HEK293 (cell line): ENCODE data around the gene PSAPL1.

Experiments
- CTCF ChIA-PET: fragments of 350-600 bp; formaldehyde crosslinking; extraction: SDS; loops from one replicate; lab custom pipeline; 2021; ENCODE audit warnings: antibody characterized with exemption; lab: Yijun Ruan, JAX
- POLR2A ChIA-PET: fragments of 300-600 bp; formaldehyde crosslinking; extraction: SDS; loops from one replicate; lab custom pipeline; 2020; ENCODE audit warnings: antibody characterized with exemption, inconsistent platforms; lab: Yijun Ruan, JAX
- H3K27ac ChIP-seq: fragments of 200-500 bp; sonication (Bioruptor generic); 2 replicates; pipeline ENCODE4 v1.5.1; 2014; ENCODE audit warnings: low read depth, low read length, control low read depth, inconsistent platforms; ENCODE audit errors: extremely low read depth
- H3K36me3 ChIP-seq, 2 experiments: fragments of 200-500 bp in 1 of 2; sonication (Bioruptor generic) in 1 of 2; 1 replicate in 1 of 2; 2 replicates in 1 of 2; pipeline ENCODE4 v1.5.1; 2014 to 2017; ENCODE audit warnings: inconsistent platforms in 2 of 2, low read length in 2 of 2; ENCODE audit not compliant: control insufficient read depth in 2 of 2, insufficient read depth in 1 of 2
- H3K4me1 ChIP-seq: fragments of 200-500 bp; sonication (Bioruptor generic); 2 replicates; pipeline ENCODE4 v1.5.1; 2014; ENCODE audit warnings: mild to moderate bottlenecking, low read length, inconsistent platforms; ENCODE audit not compliant: control insufficient read depth, insufficient read depth
- H3K4me3 ChIP-seq: 2 replicates; pipeline ENCODE4 v1.5.1; 2011; ENCODE audit warnings: low read depth, mild to moderate bottlenecking, control low read depth, low read length, moderate library complexity
- H3K9me3 ChIP-seq: fragments of 200-500 bp; sonication (Bioruptor generic); 2 replicates; pipeline ENCODE4 v1.5.1; 2014; ENCODE audit warnings: low read depth, low read length, inconsistent platforms; ENCODE audit not compliant: control insufficient read depth, insufficient read depth
- GFI1B ChIP-seq: fragments of 450-650 bp; formaldehyde crosslinking; IDR thresholded peaks from 2 replicates; pipeline ENCODE4 v1.5.1; 2016; ENCODE audit warnings: missing biosample characterization, missing genetic modification characterization
- MEIS1 ChIP-seq: sonication (generic); formaldehyde crosslinking; IDR thresholded peaks from 2 replicates; pipeline ENCODE4 v1.8.1; 2022; ENCODE audit warnings: missing genetic modification reagents, mild to moderate bottlenecking, borderline replicate concordance
- PRDM10 ChIP-seq: fragments of 450-650 bp; formaldehyde crosslinking; IDR thresholded peaks from 2 replicates; pipeline ENCODE4 v1.5.1; 2016; ENCODE audit warnings: missing biosample characterization, missing genetic modification characterization
- PRDM6 ChIP-seq: fragments of 450-650 bp; formaldehyde crosslinking; IDR thresholded peaks from 2 replicates; pipeline ENCODE4 v1.5.1; 2017; ENCODE audit warnings: missing biosample characterization, missing genetic modification characterization
- SCRT1 ChIP-seq: fragments of 450-650 bp; formaldehyde crosslinking; IDR thresholded peaks from 2 replicates; pipeline ENCODE4 v1.5.1; 2016; ENCODE audit warnings: missing biosample characterization, missing genetic modification characterization, borderline replicate concordance
- SCRT2 ChIP-seq: fragments of 450-650 bp; formaldehyde crosslinking; IDR thresholded peaks from 2 replicates; pipeline ENCODE4 v1.5.1; 2016; ENCODE audit warnings: missing biosample characterization, missing genetic modification characterization
- SP7 ChIP-seq: fragments of 450-650 bp; formaldehyde crosslinking; IDR thresholded peaks from 2 replicates; pipeline ENCODE4 v1.5.1; 2016; ENCODE audit warnings: missing biosample characterization, missing genetic modification characterization
- TCF7L2 ChIP-seq: IDR thresholded peaks from 2 replicates; pipeline ENCODE4 v1.6.1; 2011; ENCODE audit warnings: low read depth, mild to moderate bottlenecking, inconsistent platforms, low read length, moderate library complexity, borderline replicate concordance
- TSHZ1 ChIP-seq: fragments of 450-650 bp; formaldehyde crosslinking; IDR thresholded peaks from 2 replicates; pipeline ENCODE4 v1.5.1; 2016; ENCODE audit warnings: missing biosample characterization, missing genetic modification characterization, borderline replicate concordance
- YY2 ChIP-seq: fragments of 450-650 bp; formaldehyde crosslinking; IDR thresholded peaks from 2 replicates; pipeline ENCODE4 v1.5.1; 2016; ENCODE audit warnings: missing biosample characterization, missing genetic modification characterization
- ZBTB21 ChIP-seq: fragments of 450-650 bp; formaldehyde crosslinking; IDR thresholded peaks from 2 replicates; pipeline ENCODE4 v1.5.1; 2017; ENCODE audit warnings: missing biosample characterization, missing genetic modification characterization
- ZNF223 ChIP-seq: fragments of 450-650 bp; formaldehyde crosslinking; IDR thresholded peaks from 2 replicates; pipeline ENCODE4 v1.5.1; 2016; ENCODE audit warnings: missing biosample characterization, missing genetic modification characterization
- ZNF23 ChIP-seq: fragments of 450-650 bp; formaldehyde crosslinking; IDR thresholded peaks from 2 replicates; pipeline ENCODE4 v1.5.1; 2016; ENCODE audit warnings: missing biosample characterization, missing genetic modification characterization, borderline replicate concordance
- ZNF24 ChIP-seq: fragments of 450-650 bp; formaldehyde crosslinking; IDR thresholded peaks from 2 replicates; pipeline ENCODE4 v1.5.1; 2016; ENCODE audit warnings: missing biosample characterization, missing genetic modification characterization
- ZNF311 ChIP-seq: fragments of 450-650 bp; formaldehyde crosslinking; IDR thresholded peaks from 2 replicates; pipeline ENCODE4 v1.5.1; 2017; ENCODE audit warnings: missing biosample characterization, missing genetic modification characterization, borderline replicate concordance
- ZNF324 ChIP-seq: fragments of 450-650 bp; formaldehyde crosslinking; IDR thresholded peaks from 2 replicates; pipeline ENCODE4 v1.5.1; 2016; ENCODE audit warnings: missing biosample characterization, missing genetic modification characterization
- ZNF335 ChIP-seq: fragments of 450-650 bp; formaldehyde crosslinking; conservative IDR thresholded peaks from 2 replicates; pipeline ENCODE4 v1.5.1; 2016; ENCODE audit warnings: missing biosample characterization, missing genetic modification characterization
- ZNF366 ChIP-seq: fragments of 450-650 bp; formaldehyde crosslinking; conservative IDR thresholded peaks from 2 replicates; pipeline ENCODE4 v1.5.1; 2016; ENCODE audit warnings: missing biosample characterization, missing genetic modification characterization
- ZNF513 ChIP-seq: fragments of 450-650 bp; IDR thresholded peaks from 2 replicates; pipeline ENCODE4 v1.5.1; 2018; ENCODE audit warnings: missing biosample characterization, missing genetic modification characterization
- ZNF571 ChIP-seq: fragments of 450-650 bp; formaldehyde crosslinking; IDR thresholded peaks from 2 replicates; pipeline ENCODE4 v1.5.0; 2017; ENCODE audit warnings: missing biosample characterization, missing genetic modification characterization
- ZNF621 ChIP-seq: fragments of 450-650 bp; formaldehyde crosslinking; IDR thresholded peaks from 2 replicates; pipeline ENCODE4 v1.5.1; 2017; ENCODE audit warnings: missing biosample characterization, missing genetic modification characterization
- ZNF645 ChIP-seq: fragments of 450-650 bp; formaldehyde crosslinking; IDR thresholded peaks from 2 replicates; pipeline ENCODE4; 2016; ENCODE audit warnings: missing biosample characterization, missing genetic modification characterization
- ZNF792 ChIP-seq: fragments of 450-650 bp; formaldehyde crosslinking; IDR thresholded peaks from 2 replicates; pipeline ENCODE4 v1.5.1; 2016; ENCODE audit warnings: missing biosample characterization, missing genetic modification characterization

Gene PSAPL1

DNA sequence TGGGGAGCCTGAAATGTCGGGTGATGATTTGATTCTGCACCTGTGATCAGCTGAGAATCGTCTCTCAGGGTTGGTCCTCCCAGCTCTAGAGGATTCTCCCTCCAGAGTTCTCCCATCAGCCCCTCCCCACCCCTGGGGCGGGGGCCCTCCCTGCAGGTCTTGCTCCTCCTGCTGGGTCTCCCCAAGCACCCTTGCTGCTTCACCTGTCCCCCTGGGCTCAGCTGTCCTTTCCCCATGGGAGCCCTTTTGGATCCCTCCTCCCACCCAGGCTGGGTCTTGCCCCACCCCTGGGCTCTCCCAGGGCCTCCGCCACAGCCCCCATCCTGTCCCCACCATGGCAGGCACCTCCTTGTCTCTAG is 22.2 kb downstream of the PSAPL1 start:
- Histone ChIP-seq H3K4me3 (no peak overlapping the region), H3K4me1 (no peaks in the 10 kb centered on the region), H3K36me3 (no peaks in the 10 kb centered on the region), H3K9me3 (no peaks in the 10 kb centered on the region), H3K27ac (no peak overlapping the region)
- POLR2A ChIA-PET: no interaction called here
- CTCF ChIA-PET: no interaction called here
- TF ChIP-seq ZNF23: no peak
- TF ChIP-seq MEIS1: no peak
- no peak for TF ChIP-seq GFI1B (tag by site-specific recombination)
- no peak for TF ChIP-seq ZNF24 (tag by site-specific recombination)
- no peak for TF ChIP-seq SP7 (tag by site-specific recombination)
- TF ChIP-seq ZNF792 (tag by site-specific recombination): no peak
- no peak for TF ChIP-seq ZNF621 (tag by site-specific recombination)
- no peak for TF ChIP-seq ZNF513 (tag by site-specific recombination)
- no peak for TF ChIP-seq ZNF335 (tag by site-specific recombination)
- no peak for TF ChIP-seq ZNF311 (tag by site-specific recombination)
- no peak for TF ChIP-seq ZNF366 (tag by site-specific recombination)

- Histone ChIP-seq H3K4me1 (no peaks in the 10 kb centered on the region), H3K9me3 (no peaks in the 10 kb centered on the region), H3K4me3 (no peak overlapping the region), H3K27ac (no peak overlapping the region)
- TF ChIP-seq ZBTB21 (tag by site-specific recombination) (no peak), ZNF324 (no peak), TCF7L2 (no peak), ZNF645 (tag by site-specific recombination) (no peak), ZNF571 (tag by site-specific recombination) (no peak), ZNF223 (no peak), PRDM6 (tag by site-specific recombination) (no peak), SCRT1 (no peak), YY2 (no peak), PRDM10 (tag by site-specific recombination) (no peak), TSHZ1 (tag by site-specific recombination) (no peak), SCRT2 (no peak)
- TF ChIP-seq, all 188 proteins: peak for 0
- no peaks in the 10 kb centered on the region for H3K36me3 ChIP-seq
- CTCF ChIA-PET: no interaction called here
- POLR2A ChIA-PET: no interaction called here
Observed at GRCh38 chr4:7411896-7412553, 22.7 kb downstream of the PSAPL1 start.
